ENCODE results near the gene SRGAP1.

Gene SRGAP1

GRCh38 chr12:63965936-63966605, 121.6 kb downstream of the SRGAP1 start:
- H3K27ac ChIP-seq (replicated peaks; ENCODE audit: low read length) = no peak overlapping the region
- H3K18ac ChIP-seq (ENCODE audit: low read length) = no peak overlapping the region
- WGBS, 2 donors (ENCODE audit: extremely low coverage in 2 of 2, insufficient read length in 2 of 2, insufficient replicate concordance in 1 of 2) = no CpG with 5 or more reads among the region's 3 CpGs

GRCh38 chr12:63966606-63966975, 122.1 kb downstream of the SRGAP1 start:
- no peak overlapping the region for H4K91ac ChIP-seq (ENCODE audit: low read depth, low read length, poor library complexity)
- no peak overlapping the region for H3K9ac ChIP-seq (ENCODE audit: low read depth, low read length, poor library complexity)
- DNase-seq (ENCODE audit: low spot score) = no peak
- no peaks in the 10 kb centered on the region for H3K79me1 ChIP-seq (ENCODE audit: low read depth, low read length)
- H3K27me3 ChIP-seq (ENCODE audit: control insufficient read depth in 3 of 3, insufficient read depth in 3 of 3, low read depth in 1 of 3, low read length in 3 of 3) = no peaks in the 10 kb centered on the region
- no peak overlapping the region for H3K27ac ChIP-seq (replicated peaks; ENCODE audit: low read length)
- H3K4me1 ChIP-seq (ENCODE audit: control insufficient read depth in 2 of 2, insufficient read depth in 1 of 2, low read depth in 1 of 2, low read length in 2 of 2) = peaks cover 1 to 13% of the 10 kb centered on the region in 2 donors
- no peak overlapping the region for H3K23ac ChIP-seq (ENCODE audit: low read depth, low read length, poor library complexity)
- H4K8ac ChIP-seq (ENCODE audit: low read depth, low read length) = no peak overlapping the region
- no peak overlapping the region for H2BK12ac ChIP-seq (ENCODE audit: low read length)
- no peak overlapping the region for H3K4me2 ChIP-seq (ENCODE audit: insufficient read depth, low read length, poor library complexity, severe bottlenecking)
- no peak overlapping the region for H2AFZ ChIP-seq (ENCODE audit: low read length)
- no peak overlapping the region for H3K14ac ChIP-seq (ENCODE audit: low read length)
- no peaks in the 10 kb centered on the region for H3K36me3 ChIP-seq (replicated peaks in 1 of 2; ENCODE audit: control insufficient read depth in 2 of 2, insufficient read depth in 2 of 2, low read length in 2 of 2)
- H2AK5ac ChIP-seq (ENCODE audit: low read depth, low read length) = no peak overlapping the region
- no peaks in the 10 kb centered on the region for H3K9me3 ChIP-seq (replicated peaks in 1 of 2; ENCODE audit: control insufficient read depth in 2 of 2, insufficient read depth in 1 of 2, low read depth in 1 of 2, low read length in 2 of 2)
- H2BK120ac ChIP-seq (ENCODE audit: low read depth, low read length) = no peak overlapping the region
- no peak overlapping the region for H2BK15ac ChIP-seq (ENCODE audit: low read length)
- H3K4ac ChIP-seq (ENCODE audit: low read length) = no peak overlapping the region
- H3K18ac ChIP-seq (ENCODE audit: low read length) = no peak overlapping the region
- H3K4me3 ChIP-seq (ENCODE audit: low read length in 2 of 2) = no peak overlapping the region
- WGBS, 2 donors (ENCODE audit: extremely low coverage in 2 of 2, insufficient read length in 2 of 2, insufficient replicate concordance in 1 of 2) = no CpG with 5 or more reads among the region's 2 CpGs
- H2BK5ac ChIP-seq (ENCODE audit: low read length) = no peak overlapping the region

More at GRCh38 chr12:63965936-63966605, 121.6 kb downstream of the SRGAP1 start:
- Histone ChIP-seq H2BK5ac (ENCODE audit: low read length) (no peak overlapping the region), H3K36me3 (replicated peaks in 1 of 2; ENCODE audit: control insufficient read depth in 2 of 2, insufficient read depth in 2 of 2, low read length in 2 of 2) (no peaks in the 10 kb centered on the region), H3K79me1 (ENCODE audit: low read depth, low read length) (no peaks in the 10 kb centered on the region), H2BK12ac (ENCODE audit: low read length) (no peak overlapping the region), H2AK5ac (ENCODE audit: low read depth, low read length) (no peak overlapping the region), H2BK120ac (ENCODE audit: low read depth, low read length) (no peak overlapping the region), H3K9me3 (replicated peaks in 1 of 2; ENCODE audit: control insufficient read depth in 2 of 2, insufficient read depth in 1 of 2, low read depth in 1 of 2, low read length in 2 of 2) (no peaks in the 10 kb centered on the region), H3K27me3 (ENCODE audit: control insufficient read depth in 3 of 3, insufficient read depth in 3 of 3, low read depth in 1 of 3, low read length in 3 of 3) (no peaks in the 10 kb centered on the region), H3K4me2 (ENCODE audit: insufficient read depth, low read length, poor library complexity, severe bottlenecking) (no peak overlapping the region), H3K4me1 (ENCODE audit: control insufficient read depth in 2 of 2, insufficient read depth in 1 of 2, low read depth in 1 of 2, low read length in 2 of 2) (peaks cover 1 to 13% of the 10 kb centered on the region in 2 donors), H3K14ac (ENCODE audit: low read length) (no peak overlapping the region), H3K4ac (ENCODE audit: low read length) (no peak overlapping the region), H2BK15ac (ENCODE audit: low read length) (no peak overlapping the region), H4K8ac (ENCODE audit: low read depth, low read length) (no peak overlapping the region), H3K4me3 (ENCODE audit: low read length in 2 of 2) (no peak overlapping the region), H3K9ac (ENCODE audit: low read depth, low read length, poor library complexity) (no peak overlapping the region), H2AFZ (ENCODE audit: low read length) (no peak overlapping the region), H3K23ac (ENCODE audit: low read depth, low read length, poor library complexity) (no peak overlapping the region), H4K91ac (ENCODE audit: low read depth, low read length, poor library complexity) (no peak overlapping the region)
- no peak for DNase-seq (ENCODE audit: low spot score)

- Histone ChIP-seq H2BK120ac (ENCODE audit: low read depth, low read length) (no peak overlapping the region), H3K36me3 (replicated peaks in 1 of 2; ENCODE audit: control insufficient read depth in 2 of 2, insufficient read depth in 2 of 2, low read length in 2 of 2) (no peaks in the 10 kb centered on the region), H4K8ac (ENCODE audit: low read depth, low read length) (no peak overlapping the region), H3K27ac (replicated peaks; ENCODE audit: low read length) (no peak overlapping the region), H3K4me1 (ENCODE audit: control insufficient read depth in 2 of 2, insufficient read depth in 1 of 2, low read depth in 1 of 2, low read length in 2 of 2) (peaks cover 1 to 13% of the 10 kb centered on the region in 2 donors), H2BK5ac (ENCODE audit: low read length) (no peak overlapping the region), H3K9me3 (replicated peaks in 1 of 2; ENCODE audit: control insufficient read depth in 2 of 2, insufficient read depth in 1 of 2, low read depth in 1 of 2, low read length in 2 of 2) (no peaks in the 10 kb centered on the region), H3K14ac (ENCODE audit: low read length) (no peak overlapping the region), H2BK12ac (ENCODE audit: low read length) (no peak overlapping the region), H2AFZ (ENCODE audit: low read length) (no peak overlapping the region), H3K18ac (ENCODE audit: low read length) (no peak overlapping the region), H3K27me3 (ENCODE audit: control insufficient read depth in 3 of 3, insufficient read depth in 3 of 3, low read depth in 1 of 3, low read length in 3 of 3) (no peaks in the 10 kb centered on the region), H3K9ac (ENCODE audit: low read depth, low read length, poor library complexity) (no peak overlapping the region), H3K4ac (ENCODE audit: low read length) (no peak overlapping the region), H3K79me1 (ENCODE audit: low read depth, low read length) (no peaks in the 10 kb centered on the region), H3K23ac (ENCODE audit: low read depth, low read length, poor library complexity) (no peak overlapping the region), H2AK5ac (ENCODE audit: low read depth, low read length) (no peak overlapping the region), H2BK15ac (ENCODE audit: low read length) (no peak overlapping the region), H3K4me3 (ENCODE audit: low read length in 2 of 2) (no peak overlapping the region), H3K4me2 (ENCODE audit: insufficient read depth, low read length, poor library complexity, severe bottlenecking) (no peak overlapping the region), H4K91ac (ENCODE audit: low read depth, low read length, poor library complexity) (no peak overlapping the region)
- WGBS, 2 donors (ENCODE audit: extremely low coverage in 2 of 2, insufficient read length in 2 of 2, insufficient replicate concordance in 1 of 2) = no CpG with 5 or more reads among the region's 5 CpGs
- DNase-seq (ENCODE audit: low spot score) = no peak
Observed at GRCh38 chr12:63967358-63968145, 123.1 kb downstream of the SRGAP1 start.

GRCh38 chr12:63968673-63969072, 124.2 kb downstream of the SRGAP1 start:
- H3K14ac ChIP-seq (ENCODE audit: low read length) = no peak overlapping the region
- no peak overlapping the region for H2BK15ac ChIP-seq (ENCODE audit: low read length)
- no peaks in the 10 kb centered on the region for H3K36me3 ChIP-seq (replicated peaks in 1 of 2; ENCODE audit: control insufficient read depth in 2 of 2, insufficient read depth in 2 of 2, low read length in 2 of 2)
- no peak overlapping the region for H3K4me2 ChIP-seq (ENCODE audit: insufficient read depth, low read length, poor library complexity, severe bottlenecking)
- H2BK120ac ChIP-seq (ENCODE audit: low read depth, low read length) = no peak overlapping the region
- peak overlapping the region; percentile 31 for H3K9ac ChIP-seq (ENCODE audit: low read depth, low read length, poor library complexity)
- H3K79me1 ChIP-seq (ENCODE audit: low read depth, low read length) = no peaks in the 10 kb centered on the region
- H4K8ac ChIP-seq (ENCODE audit: low read depth, low read length) = no peak overlapping the region
- no peak for DNase-seq (ENCODE audit: low spot score)
- H4K91ac ChIP-seq (ENCODE audit: low read depth, low read length, poor library complexity) = no peak overlapping the region
- H3K4me1 ChIP-seq (ENCODE audit: control insufficient read depth in 2 of 2, insufficient read depth in 1 of 2, low read depth in 1 of 2, low read length in 2 of 2) = peaks cover 1 to 13% of the 10 kb centered on the region in 2 donors
- no peak overlapping the region for H2BK5ac ChIP-seq (ENCODE audit: low read length)
- H2AK5ac ChIP-seq (ENCODE audit: low read depth, low read length) = no peak overlapping the region
- no peak overlapping the region for H2BK12ac ChIP-seq (ENCODE audit: low read length)
- no peak overlapping the region for H3K4me3 ChIP-seq (ENCODE audit: low read length in 2 of 2)
- WGBS, 2 donors (ENCODE audit: extremely low coverage in 2 of 2, insufficient read length in 2 of 2, insufficient replicate concordance in 1 of 2) = no CpG with 5 or more reads among the region's 6 CpGs
- H2AFZ ChIP-seq (ENCODE audit: low read length) = no peak overlapping the region
- H3K4ac ChIP-seq (ENCODE audit: low read length) = no peak overlapping the region
- H3K9me3 ChIP-seq (replicated peaks in 1 of 2; ENCODE audit: control insufficient read depth in 2 of 2, insufficient read depth in 1 of 2, low read depth in 1 of 2, low read length in 2 of 2) = no peaks in the 10 kb centered on the region
- no peak overlapping the region for H3K27ac ChIP-seq (replicated peaks; ENCODE audit: low read length)
- no peak overlapping the region for H3K18ac ChIP-seq (ENCODE audit: low read length)
- no peak overlapping the region for H3K23ac ChIP-seq (ENCODE audit: low read depth, low read length, poor library complexity)
- H3K27me3 ChIP-seq (ENCODE audit: control insufficient read depth in 3 of 3, insufficient read depth in 3 of 3, low read depth in 1 of 3, low read length in 3 of 3) = no peaks in the 10 kb centered on the region

Data from neuronal stem cell (in vitro differentiated cells).